Body of pancreas (tissue), 4 donors: ENCODE results near the gene PPP1R3A.

Experiments
- POLR2A ChIP-seq, 3 donors: fragments of 450-650 bp; IDR thresholded peaks; one replicate each; pipeline ENCODE4 v1.6.1; 2016; ENCODE audit warnings: antibody characterized with exemption in 3 of 3, mild to moderate bottlenecking in 2 of 3
- TF ChIP-seq, protein P1 (sequence below), 7 experiments: fragments of 450-650 bp in 4 of 7; fragments of 200-600 bp in 3 of 7; sonication (generic) in 3 of 7; IDR thresholded peaks; one replicate each; pipeline ENCODE4 v1.5.1; 2016 to 2019; ENCODE audit warnings: antibody characterized with exemption in 7 of 7

GRCh38 chr7:113907617-113908016 is 11.2 kb downstream of the PPP1R3A start:
- TF ChIP-seq POLR2A (IDR thresholded peaks at IDR 0.05) = no peak
- TF ChIP-seq, protein P1, sequence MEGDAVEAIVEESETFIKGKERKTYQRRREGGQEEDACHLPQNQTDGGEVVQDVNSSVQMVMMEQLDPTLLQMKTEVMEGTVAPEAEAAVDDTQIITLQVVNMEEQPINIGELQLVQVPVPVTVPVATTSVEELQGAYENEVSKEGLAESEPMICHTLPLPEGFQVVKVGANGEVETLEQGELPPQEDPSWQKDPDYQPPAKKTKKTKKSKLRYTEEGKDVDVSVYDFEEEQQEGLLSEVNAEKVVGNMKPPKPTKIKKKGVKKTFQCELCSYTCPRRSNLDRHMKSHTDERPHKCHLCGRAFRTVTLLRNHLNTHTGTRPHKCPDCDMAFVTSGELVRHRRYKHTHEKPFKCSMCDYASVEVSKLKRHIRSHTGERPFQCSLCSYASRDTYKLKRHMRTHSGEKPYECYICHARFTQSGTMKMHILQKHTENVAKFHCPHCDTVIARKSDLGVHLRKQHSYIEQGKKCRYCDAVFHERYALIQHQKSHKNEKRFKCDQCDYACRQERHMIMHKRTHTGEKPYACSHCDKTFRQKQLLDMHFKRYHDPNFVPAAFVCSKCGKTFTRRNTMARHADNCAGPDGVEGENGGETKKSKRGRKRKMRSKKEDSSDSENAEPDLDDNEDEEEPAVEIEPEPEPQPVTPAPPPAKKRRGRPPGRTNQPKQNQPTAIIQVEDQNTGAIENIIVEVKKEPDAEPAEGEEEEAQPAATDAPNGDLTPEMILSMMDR (IDR thresholded peaks at IDR 0.05) = no peak
